PC-3 (cell line): Measurements from ENCODE around the gene CD44.

Source experiments
- CTCF ChIP-seq: fragments of 300-600 bp; sonication (generic); conservative IDR thresholded peaks from 2 replicates; pipeline ENCODE4 v1.5.1; 2017; ENCODE audit warnings: antibody characterized with exemption, low read depth, mild to moderate bottlenecking, low read length
- EZH2 ChIP-seq: fragments of 300-600 bp; sonication (generic); IDR thresholded peaks from one replicate; pipeline ENCODE4 v1.6.1; 2017; ENCODE audit warnings: antibody characterized with exemption, mild to moderate bottlenecking, low read length; ENCODE audit not compliant: unreplicated experiment

GRCh38 chr11:35115688-35116030 lies 23.3 kb upstream of the CD44 start:
- TF ChIP-seq CTCF: no peak
- no peak for TF ChIP-seq EZH2
